Fibroblast of pulmonary artery (primary cell): ENCODE results near the gene PRKAR2A.
"Not testable (repeated sequence)": the region's sequence is repeated elsewhere in the genome, so short reads cannot be mapped to it uniquely, and the experiment has no call there.

Experiments
- DNase-seq: peaks from one replicate; pipeline ENCODE4 v3.0.0-alpha.2; 2010; ENCODE audit warnings: low read depth
- H3K4me3 ChIP-seq: replicated peaks from 2 replicates; pipeline ENCODE4 v1.5.1; 2011; ENCODE audit warnings: low read depth, mild to moderate bottlenecking, control low read depth, low read length, moderate library complexity
- TF ChIP-seq, protein P1 (sequence below): IDR thresholded peaks from 2 replicates; pipeline ENCODE4 v1.5.1; 2011; ENCODE audit warnings: mild to moderate bottlenecking, control low read depth, low read length, inconsistent platforms; ENCODE audit errors: missing control alignments

The PRKAR2A gene

DNA sequence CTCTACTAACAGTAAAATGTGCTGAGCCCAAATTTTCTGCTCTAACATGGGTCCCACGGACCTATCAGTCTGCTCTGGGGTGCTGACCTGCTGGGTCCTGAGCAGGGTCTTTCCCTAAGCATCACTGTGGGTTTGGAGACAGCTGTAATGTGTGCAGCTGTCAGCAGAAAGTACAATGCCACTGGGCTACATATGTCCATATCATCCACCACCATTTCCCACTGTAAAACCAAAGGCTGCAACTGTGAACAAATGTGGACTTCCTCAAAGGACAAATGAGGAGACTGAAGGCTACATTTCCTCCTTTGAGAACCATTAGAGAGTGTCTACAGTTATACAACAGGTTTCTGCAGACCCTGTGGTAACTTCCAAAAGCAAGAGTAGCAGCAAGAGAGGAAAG lies 96.8 kb downstream of the PRKAR2A start:
- no peak for DNase-seq
- H3K4me3 ChIP-seq = no peak overlapping the region
- TF ChIP-seq, protein P1, sequence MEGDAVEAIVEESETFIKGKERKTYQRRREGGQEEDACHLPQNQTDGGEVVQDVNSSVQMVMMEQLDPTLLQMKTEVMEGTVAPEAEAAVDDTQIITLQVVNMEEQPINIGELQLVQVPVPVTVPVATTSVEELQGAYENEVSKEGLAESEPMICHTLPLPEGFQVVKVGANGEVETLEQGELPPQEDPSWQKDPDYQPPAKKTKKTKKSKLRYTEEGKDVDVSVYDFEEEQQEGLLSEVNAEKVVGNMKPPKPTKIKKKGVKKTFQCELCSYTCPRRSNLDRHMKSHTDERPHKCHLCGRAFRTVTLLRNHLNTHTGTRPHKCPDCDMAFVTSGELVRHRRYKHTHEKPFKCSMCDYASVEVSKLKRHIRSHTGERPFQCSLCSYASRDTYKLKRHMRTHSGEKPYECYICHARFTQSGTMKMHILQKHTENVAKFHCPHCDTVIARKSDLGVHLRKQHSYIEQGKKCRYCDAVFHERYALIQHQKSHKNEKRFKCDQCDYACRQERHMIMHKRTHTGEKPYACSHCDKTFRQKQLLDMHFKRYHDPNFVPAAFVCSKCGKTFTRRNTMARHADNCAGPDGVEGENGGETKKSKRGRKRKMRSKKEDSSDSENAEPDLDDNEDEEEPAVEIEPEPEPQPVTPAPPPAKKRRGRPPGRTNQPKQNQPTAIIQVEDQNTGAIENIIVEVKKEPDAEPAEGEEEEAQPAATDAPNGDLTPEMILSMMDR = no peak

DNA sequence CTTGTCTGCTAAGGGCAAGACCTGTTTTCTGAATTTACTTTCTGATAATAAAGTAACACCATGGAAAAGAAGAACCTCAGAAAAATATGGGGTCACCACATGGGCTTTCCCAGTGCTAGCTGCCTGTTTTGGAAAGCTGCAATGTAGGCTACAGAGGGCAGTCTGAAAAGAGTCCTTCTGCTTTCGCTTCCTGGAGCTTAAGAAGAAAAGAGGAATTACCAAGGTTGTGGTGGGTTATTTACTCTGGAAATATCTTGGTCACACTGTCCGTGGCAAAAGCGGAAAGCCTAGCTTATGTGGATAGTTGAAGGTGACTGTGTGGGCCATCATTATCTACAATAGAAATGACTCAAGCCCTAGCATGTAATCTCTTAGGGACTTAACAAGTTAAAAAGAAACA lies 98.9 kb downstream of the PRKAR2A start:
- DNase-seq = no peak
- TF ChIP-seq, protein P1 = no peak
- H3K4me3 ChIP-seq = no peak overlapping the region

DNA sequence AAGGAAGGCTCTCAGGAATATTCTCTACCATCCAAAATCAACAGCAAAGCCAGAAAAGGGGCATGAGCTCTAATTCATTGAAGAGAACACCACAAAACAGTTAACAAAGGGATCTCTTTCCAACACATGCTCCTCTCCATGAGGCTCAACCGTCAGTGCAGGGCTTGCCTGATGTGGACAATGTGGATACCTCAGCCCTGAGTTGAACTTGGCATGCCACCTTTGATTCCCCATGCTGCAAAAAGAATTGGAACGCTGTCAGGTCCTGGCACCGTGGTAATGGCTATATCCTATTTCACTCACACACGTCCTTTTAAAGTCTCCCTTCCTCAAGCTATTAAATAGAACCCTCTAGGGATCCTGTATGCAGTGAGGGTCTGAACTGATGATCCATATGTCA lies 100.0 kb downstream of the PRKAR2A start:
- no peak overlapping the region for H3K4me3 ChIP-seq
- TF ChIP-seq, protein P1 = no peak
- DNase-seq = no peak

DNA sequence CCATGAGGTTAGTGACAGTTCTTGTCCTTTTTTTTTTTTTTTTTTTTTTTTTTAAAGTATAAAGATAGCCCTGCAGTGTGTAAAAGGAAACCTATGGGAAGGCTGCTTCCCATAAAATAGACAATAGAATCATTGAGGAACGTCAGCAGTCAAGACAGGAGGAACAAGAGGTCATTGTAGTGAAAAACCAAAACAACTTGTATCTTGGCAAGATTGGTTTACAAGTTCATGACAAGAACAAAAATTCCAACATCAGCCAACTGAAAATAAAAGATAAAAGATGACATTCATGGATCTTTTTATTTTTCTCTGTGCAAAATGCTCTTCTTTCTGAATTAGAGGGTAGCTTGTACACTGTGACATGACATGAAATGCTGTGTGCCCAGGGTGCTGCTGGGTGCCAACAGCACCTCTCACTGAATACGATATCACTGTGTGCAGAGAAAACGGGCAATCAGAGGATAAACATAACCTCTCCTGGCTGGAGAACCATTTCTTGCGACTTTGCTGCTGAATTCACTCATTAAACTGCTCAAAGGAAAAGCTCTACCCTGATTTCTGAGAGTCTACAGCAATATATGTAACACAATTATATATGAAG lies 100.6 kb downstream of the PRKAR2A start:
- TF ChIP-seq, protein P1 = no peak

GRCh38 chr3:48743773-48744172 lies 103.9 kb downstream of the PRKAR2A start:
- TF ChIP-seq, protein P1 = no peak

More for the DNA sequence above, 100.6 kb downstream of the PRKAR2A start:
- H3K4me3 ChIP-seq = no peak overlapping the region
- DNase-seq = peak; percentile 64

GRCh38 chr3:48741226-48741625 lies 106.4 kb downstream of the PRKAR2A start:
- not testable (repeated sequence) for DNase-seq, H3K4me3 ChIP-seq

More at GRCh38 chr3:48743773-48744172, 103.9 kb downstream of the PRKAR2A start:
- no peak for DNase-seq
- H3K4me3 ChIP-seq = no peak overlapping the region

- DNase-seq = peak; percentile 89
Measured at GRCh38 chr3:48739955-48740823, 107.5 kb downstream of the PRKAR2A start.

More at GRCh38 chr3:48739955-48740823, 107.5 kb downstream of the PRKAR2A start:
- H3K4me3 ChIP-seq = peak overlapping the region; percentile 0
- TF ChIP-seq, protein P1 = peak; percentile 84
